UCSD-AML1 (cell line): ENCODE results near the gene GON4L.
"Not testable (repeated sequence)": the region's sequence is repeated elsewhere in the genome, so short reads cannot be mapped to it uniquely, and the experiment has no call there.

ENCODE experiments used
- DNase-seq: peaks from one replicate; lab custom pipeline; 2025; ENCODE audit not compliant: unreplicated experiment; lab: John Stamatoyannopoulos, UW

Gene GON4L

GRCh38 chr1:155759966-155760630 lies 96.9 kb downstream of the GON4L start:
- DNase-seq = no peak

- DNase-seq = not testable (repeated sequence)
These were observed 98.0 kb downstream of the GON4L start for GRCh38 chr1:155759017-155759416.

GRCh38 chr1:155748141-155748540 lies 108.9 kb downstream of the GON4L start:
- DNase-seq = not testable (repeated sequence)

GRCh38 chr1:155747586-155747985 lies 109.4 kb downstream of the GON4L start:
- not testable (repeated sequence) for DNase-seq

- DNase-seq = peak; percentile 94
These were observed 111.5 kb downstream of the GON4L start for GRCh38 chr1:155745284-155746228.

- DNase-seq = no peak
These were observed 112.2 kb downstream of the GON4L start for GRCh38 chr1:155744711-155745283.

- DNase-seq = no peak
These were observed 115.1 kb downstream of the GON4L start for GRCh38 chr1:155741908-155742307.

GRCh38 chr1:155740995-155741394 lies 116.0 kb downstream of the GON4L start:
- no peak for DNase-seq

- peak; percentile 18 for DNase-seq
These were observed 127.7 kb downstream of the GON4L start for GRCh38 chr1:155729031-155729898.

- DNase-seq = no peak
These were observed 131.9 kb downstream of the GON4L start for GRCh38 chr1:155725142-155725541.

- DNase-seq = no peak
These were observed 137.3 kb downstream of the GON4L start for GRCh38 chr1:155719703-155720102.

- DNase-seq = not testable (repeated sequence)
These were observed 138.4 kb downstream of the GON4L start for GRCh38 chr1:155718524-155719115.

GRCh38 chr1:155717041-155717440 lies 140.0 kb downstream of the GON4L start:
- no peak for DNase-seq

- DNase-seq = no peak
These were observed 141.2 kb downstream of the GON4L start for GRCh38 chr1:155715777-155716176.

- DNase-seq = not testable (repeated sequence)
These were observed 142.0 kb downstream of the GON4L start for GRCh38 chr1:155715056-155715455.

GRCh38 chr1:155713075-155713474 lies 143.9 kb downstream of the GON4L start:
- no peak for DNase-seq

GRCh38 chr1:155712636-155713035 lies 144.4 kb downstream of the GON4L start:
- DNase-seq = not testable (repeated sequence)

- DNase-seq = not testable (repeated sequence)
These were observed 145.6 kb downstream of the GON4L start for GRCh38 chr1:155711457-155711856.

- DNase-seq = no peak
These were observed 147.6 kb downstream of the GON4L start for GRCh38 chr1:155709391-155709790.

- no peak for DNase-seq
These were observed 150.9 kb downstream of the GON4L start for GRCh38 chr1:155706139-155706538.
